ENCODE measurements around the gene TUBA1A.

- TF ChIP-seq, protein P1, sequence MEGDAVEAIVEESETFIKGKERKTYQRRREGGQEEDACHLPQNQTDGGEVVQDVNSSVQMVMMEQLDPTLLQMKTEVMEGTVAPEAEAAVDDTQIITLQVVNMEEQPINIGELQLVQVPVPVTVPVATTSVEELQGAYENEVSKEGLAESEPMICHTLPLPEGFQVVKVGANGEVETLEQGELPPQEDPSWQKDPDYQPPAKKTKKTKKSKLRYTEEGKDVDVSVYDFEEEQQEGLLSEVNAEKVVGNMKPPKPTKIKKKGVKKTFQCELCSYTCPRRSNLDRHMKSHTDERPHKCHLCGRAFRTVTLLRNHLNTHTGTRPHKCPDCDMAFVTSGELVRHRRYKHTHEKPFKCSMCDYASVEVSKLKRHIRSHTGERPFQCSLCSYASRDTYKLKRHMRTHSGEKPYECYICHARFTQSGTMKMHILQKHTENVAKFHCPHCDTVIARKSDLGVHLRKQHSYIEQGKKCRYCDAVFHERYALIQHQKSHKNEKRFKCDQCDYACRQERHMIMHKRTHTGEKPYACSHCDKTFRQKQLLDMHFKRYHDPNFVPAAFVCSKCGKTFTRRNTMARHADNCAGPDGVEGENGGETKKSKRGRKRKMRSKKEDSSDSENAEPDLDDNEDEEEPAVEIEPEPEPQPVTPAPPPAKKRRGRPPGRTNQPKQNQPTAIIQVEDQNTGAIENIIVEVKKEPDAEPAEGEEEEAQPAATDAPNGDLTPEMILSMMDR (IDR thresholded peaks at IDR 0.05), result no peak
- no peak for TF ChIP-seq POLR2A (IDR thresholded peaks at IDR 0.05)
These were observed 23.7 kb upstream of the TUBA1A start for GRCh38 chr12:49212572-49212971.
